Measurements from ENCODE around the gene CLPTM1. TPM values are rescaled to one million over a fixed set of nuclear protein-coding genes. Genes with fewer than 3 reads are reported as not detected.

Gene CLPTM1
- total and polyA plus RNA-seq, 2 of the 8 experiments (the other 6 are each of a cell fraction or from before 2014, with no cell fraction given): 84.8 to 108 TPM

DNA sequence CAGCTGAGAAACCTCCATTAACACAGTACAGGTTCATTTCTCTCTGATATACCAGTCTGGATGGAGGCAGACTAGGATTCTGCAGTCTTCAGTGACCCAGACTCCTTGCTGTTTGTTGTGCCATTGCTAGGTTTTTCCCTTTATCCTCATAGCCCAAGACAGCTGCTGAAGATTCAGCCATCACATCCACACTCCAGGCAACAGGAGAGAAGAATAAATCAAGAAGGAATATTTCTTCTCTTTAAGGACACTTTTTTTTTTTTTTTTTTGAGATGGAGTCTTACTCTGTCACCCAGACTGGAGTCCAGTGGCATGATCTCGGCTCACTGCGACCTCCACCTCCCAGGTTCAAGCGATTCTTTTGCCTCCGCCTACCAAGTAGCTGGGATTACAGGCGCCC lies 14.3 kb downstream of the CLPTM1 start:
- Histone ChIP-seq H2BK5ac (ENCODE audit: low read depth, low read length) (no peak overlapping the region), H3K79me1 (ENCODE audit: low read depth, low read length) (no peaks in the 10 kb centered on the region), H3K14ac (ENCODE audit: insufficient read length) (no peak overlapping the region), H4K20me1 (replicated peaks in 1 of 2; ENCODE audit: control insufficient read depth in 1 of 2, insufficient read depth in 2 of 2, low read length in 2 of 2) (peaks cover 4 to 7% of the 10 kb centered on the region in 2 experiments), H3K9ac (replicated peaks in 1 of 4; ENCODE audit: extremely low read depth in 1 of 4, low read depth in 3 of 4, low read length in 3 of 4) (no peak overlapping the region), H4K91ac (replicated peaks; ENCODE audit: insufficient read length, low read length) (no peak overlapping the region), H3K27ac (ENCODE audit: low read depth, low read length) (no peak overlapping the region), H3K18ac (ENCODE audit: extremely low read depth, low read length) (no peak overlapping the region), H3K4me3 (ENCODE audit: extremely low read depth in 1 of 4, insufficient read depth in 2 of 4, low read depth in 3 of 4, low read length in 4 of 4) (no peak overlapping the region), H3K4me2 (ENCODE audit: insufficient read depth in 1 of 2, low read depth in 2 of 2, low read length in 2 of 2) (no peak overlapping the region), H3K56ac (replicated peaks; ENCODE audit: insufficient read length, low read depth, low read length) (no peak overlapping the region), H3K36me3 (ENCODE audit: control insufficient read depth in 2 of 4, insufficient read depth in 4 of 4, low read length in 3 of 4) (peaks cover 4 to 20% (median 11%) of the 10 kb centered on the region in 4 experiments; a peak in 6 of 8 replicates), H3K27me3 (replicated peaks in 1 of 4; ENCODE audit: control insufficient read depth in 3 of 4, extremely low read depth in 1 of 4, insufficient read depth in 3 of 4, low read length in 3 of 4) (no peaks in the 10 kb centered on the region), H2BK12ac (ENCODE audit: low read depth, low read length) (no peak overlapping the region), H2BK120ac (replicated peaks; ENCODE audit: low read depth, low read length) (no peak overlapping the region), H3K9me3 (ENCODE audit: insufficient read depth in 2 of 2, low read depth in 1 of 2, low read length in 1 of 2) (no peaks in the 10 kb centered on the region), H4K8ac (ENCODE audit: extremely low read depth, insufficient read depth, low read length) (no peak overlapping the region), H3K23me2 (ENCODE audit: low read depth, low read length) (no peaks in the 10 kb centered on the region), H2BK15ac (ENCODE audit: low read length) (no peak overlapping the region), H3K79me2 (ENCODE audit: control insufficient read depth in 1 of 2, insufficient read depth in 2 of 2, low read length in 2 of 2) (no peaks in the 10 kb centered on the region; a peak in 1 of 4 replicates), H2AFZ (ENCODE audit: low read length) (no peak overlapping the region), H2BK20ac (ENCODE audit: low read length) (no peak overlapping the region), H3K4me1 (replicated peaks in 1 of 4; ENCODE audit: control insufficient read depth in 3 of 4, insufficient read depth in 4 of 4, low read length in 3 of 4) (no peaks in the 10 kb centered on the region), H3K23ac (ENCODE audit: insufficient read length) (no peak overlapping the region), H2AK5ac (ENCODE audit: low read depth, low read length) (no peak overlapping the region), H4K5ac (ENCODE audit: insufficient read length, low read depth, low read length) (no peak overlapping the region), H3K4ac (replicated peaks; ENCODE audit: insufficient read length, low read depth, low read length) (no peak overlapping the region)
- TF ChIP-seq KDM4A (IDR thresholded peaks at IDR 0.05; ENCODE audit: low read depth, low read length, severe bottlenecking) (no peak), GABPA (IDR thresholded peaks at IDR 0.05; ENCODE audit: borderline replicate concordance, insufficient read depth, low read length) (no peak), SAP30 (IDR thresholded peaks at IDR 0.05; ENCODE audit: insufficient read depth, insufficient replicate concordance, low read length) (no peak), NANOG (IDR thresholded peaks at IDR 0.05; ENCODE audit: insufficient read depth, low read depth, low read length, poor library complexity, severe bottlenecking) (no peak), ASH2L (IDR thresholded peaks at IDR 0.05; ENCODE audit: low read length) (no peak), GTF2F1 (IDR thresholded peaks at IDR 0.05; ENCODE audit: borderline replicate concordance, low read depth, low read length) (no peak), RBBP5 (IDR thresholded peaks at IDR 0.05; ENCODE audit: borderline replicate concordance, low read depth, low read length) (no peak), EGR1 (IDR thresholded peaks at IDR 0.05; ENCODE audit: borderline replicate concordance, low read depth, low read length) (no peak), PHF8 (conservative IDR thresholded peaks at IDR 0.05; ENCODE audit: low read depth, low read length) (no peak), HDAC6 (IDR thresholded peaks at IDR 0.05; ENCODE audit: low read depth, low read length) (no peak)
- TF ChIP-seq, protein P1, sequence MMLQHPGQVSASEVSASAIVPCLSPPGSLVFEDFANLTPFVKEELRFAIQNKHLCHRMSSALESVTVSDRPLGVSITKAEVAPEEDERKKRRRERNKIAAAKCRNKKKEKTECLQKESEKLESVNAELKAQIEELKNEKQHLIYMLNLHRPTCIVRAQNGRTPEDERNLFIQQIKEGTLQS (IDR thresholded peaks at IDR 0.05; ENCODE audit: insufficient read depth, low read depth, low read length): no peak
- CTCF ChIA-PET (ENCODE audit: partially characterized antibody): interaction anchor here (0.7 to 2.1 kb wide), 2 partner anchors 20 to 65 kb away, joined by 3 to 10 read pairs; no protein-coding TSS in a partner anchor
- WGBS, 2 experiments (ENCODE audit: extremely low coverage in 1 of 2, insufficient coverage in 1 of 2, insufficient read length in 1 of 2, insufficient replicate concordance in 2 of 2, low coverage in 1 of 2, low lambda C conversion rate in 2 of 2, missing lambda C conversion rate in 1 of 2): 93% methylated on average over 4 of the region's 5 CpGs; no CpG with 5 or more reads in 1 of the 2 experiments
- DNase-seq (ENCODE audit: low read depth in 1 of 2, low spot score in 2 of 2) (no peak), FAIRE-seq (no peak)
- POLR2A ChIA-PET (ENCODE audit: partially characterized antibody): interaction anchor here (0.7 kb wide), 1 partner anchor 14 kb away, joined by 5 read pairs; the partner anchor contains the start of gene CLPTM1
